HEK293 (cell line): Measurements from ENCODE around the gene KLRG1.

Experiments
- GLI4 ChIP-seq: fragments of 450-650 bp; formaldehyde crosslinking; IDR thresholded peaks from 2 replicates; pipeline ENCODE4 v1.5.1; 2016; ENCODE audit warnings: missing biosample characterization, missing genetic modification characterization
- GLIS2 ChIP-seq: fragments of 450-650 bp; formaldehyde crosslinking; IDR thresholded peaks from 2 replicates; pipeline ENCODE4 v1.5.1; 2016; ENCODE audit warnings: missing biosample characterization, missing genetic modification characterization
- KLF16 ChIP-seq: fragments of 450-650 bp; formaldehyde crosslinking; IDR thresholded peaks from 2 replicates; pipeline ENCODE4 v1.5.1; 2017; ENCODE audit warnings: missing biosample characterization, missing genetic modification characterization
- MYNN ChIP-seq: fragments of 450-650 bp; formaldehyde crosslinking; IDR thresholded peaks from 2 replicates; pipeline ENCODE4 v1.5.1; 2016; ENCODE audit warnings: missing biosample characterization, missing genetic modification characterization, borderline replicate concordance
- YY2 ChIP-seq: fragments of 450-650 bp; formaldehyde crosslinking; IDR thresholded peaks from 2 replicates; pipeline ENCODE4 v1.5.1; 2016; ENCODE audit warnings: missing biosample characterization, missing genetic modification characterization
- ZBTB1 ChIP-seq: fragments of 450-650 bp; formaldehyde crosslinking; IDR thresholded peaks from 2 replicates; pipeline ENCODE4 v1.5.1; 2016; ENCODE audit warnings: missing biosample characterization, missing genetic modification characterization
- ZFHX2 ChIP-seq: fragments of 450-650 bp; formaldehyde crosslinking; conservative IDR thresholded peaks from 2 replicates; pipeline ENCODE4 v1.5.1; 2016; ENCODE audit warnings: missing biosample characterization, missing genetic modification characterization
- ZIC2 ChIP-seq: fragments of 450-650 bp; formaldehyde crosslinking; IDR thresholded peaks from 2 replicates; pipeline ENCODE4 v1.5.1; 2016; ENCODE audit warnings: missing biosample characterization, missing genetic modification characterization
- ZNF132 ChIP-seq: fragments of 450-650 bp; formaldehyde crosslinking; IDR thresholded peaks from 2 replicates; pipeline ENCODE4 v1.5.1; 2017; ENCODE audit warnings: missing biosample characterization, missing genetic modification characterization, borderline replicate concordance
- ZNF18 ChIP-seq: fragments of 450-650 bp; formaldehyde crosslinking; IDR thresholded peaks from 2 replicates; pipeline ENCODE4 v1.5.1; 2016; ENCODE audit warnings: missing biosample characterization, missing genetic modification characterization
- ZNF184 ChIP-seq: fragments of 450-650 bp; IDR thresholded peaks from 2 replicates; pipeline ENCODE4 v1.5.1; 2018; ENCODE audit warnings: missing biosample characterization, mild to moderate bottlenecking, missing genetic modification characterization
- ZNF2 ChIP-seq: fragments of 450-650 bp; formaldehyde crosslinking; IDR thresholded peaks from 2 replicates; pipeline ENCODE4 v1.5.1; 2016; ENCODE audit warnings: missing biosample characterization, missing genetic modification characterization
- ZNF23 ChIP-seq: fragments of 450-650 bp; formaldehyde crosslinking; IDR thresholded peaks from 2 replicates; pipeline ENCODE4 v1.5.1; 2016; ENCODE audit warnings: missing biosample characterization, missing genetic modification characterization, borderline replicate concordance
- ZNF239 ChIP-seq: fragments of 450-650 bp; formaldehyde crosslinking; IDR thresholded peaks from 2 replicates; pipeline ENCODE4 v1.5.1; 2016; ENCODE audit warnings: missing biosample characterization, missing genetic modification characterization
- ZNF248 ChIP-seq: fragments of 450-650 bp; formaldehyde crosslinking; IDR thresholded peaks from 2 replicates; pipeline ENCODE4 v1.5.1; 2017; ENCODE audit warnings: missing biosample characterization, missing genetic modification characterization
- ZNF391 ChIP-seq: fragments of 450-650 bp; formaldehyde crosslinking; IDR thresholded peaks from 2 replicates; pipeline ENCODE4 v1.5.1; 2016; ENCODE audit warnings: low read depth, missing biosample characterization, missing genetic modification characterization, borderline replicate concordance
- ZNF514 ChIP-seq: fragments of 450-650 bp; formaldehyde crosslinking; IDR thresholded peaks from 2 replicates; pipeline ENCODE4 v1.5.1; 2016; ENCODE audit warnings: missing biosample characterization, missing genetic modification characterization
- ZNF548 ChIP-seq: fragments of 450-650 bp; formaldehyde crosslinking; IDR thresholded peaks from 2 replicates; pipeline ENCODE4 v1.5.1; 2016; ENCODE audit warnings: missing biosample characterization, missing genetic modification characterization
- ZNF600 ChIP-seq: fragments of 450-650 bp; formaldehyde crosslinking; IDR thresholded peaks from 2 replicates; pipeline ENCODE4 v1.5.1; 2016; ENCODE audit warnings: missing biosample characterization, missing genetic modification characterization
- ZNF660 ChIP-seq: fragments of 450-650 bp; IDR thresholded peaks from 2 replicates; pipeline ENCODE4 v1.5.1; 2018; ENCODE audit warnings: missing biosample characterization, mild to moderate bottlenecking, missing genetic modification characterization
- ZNF664 ChIP-seq: fragments of 450-650 bp; formaldehyde crosslinking; IDR thresholded peaks from 2 replicates; pipeline ENCODE4 v1.5.1; 2016; ENCODE audit warnings: missing biosample characterization, missing genetic modification characterization
- ZNF747 ChIP-seq: fragments of 450-650 bp; formaldehyde crosslinking; IDR thresholded peaks from 2 replicates; pipeline ENCODE4 v1.5.1; 2016; ENCODE audit warnings: missing biosample characterization, missing genetic modification characterization
- ZNF76 ChIP-seq: fragments of 450-650 bp; formaldehyde crosslinking; IDR thresholded peaks from 2 replicates; pipeline ENCODE4; 2016; ENCODE audit warnings: low read depth, missing biosample characterization, missing genetic modification characterization, borderline replicate concordance
- ZNF768 ChIP-seq: fragments of 450-650 bp; formaldehyde crosslinking; IDR thresholded peaks from 2 replicates; pipeline ENCODE4 v1.5.1; 2018; ENCODE audit warnings: missing biosample characterization, mild to moderate bottlenecking, missing genetic modification characterization
- ZNF777 ChIP-seq: fragments of 450-650 bp; formaldehyde crosslinking; IDR thresholded peaks from 2 replicates; pipeline ENCODE4 v1.5.1; 2017; ENCODE audit warnings: missing biosample characterization, missing genetic modification characterization, borderline replicate concordance
- TF ChIP-seq, protein P1 (sequence below): fragments of 450-650 bp; formaldehyde crosslinking; optimal IDR thresholded peaks from 2 replicates; pipeline ENCODE3; 2016; ENCODE audit warnings: missing biosample characterization, mild to moderate bottlenecking, missing genetic modification characterization
- TF ChIP-seq, protein P2 (sequence below): fragments of 450-650 bp; formaldehyde crosslinking; IDR thresholded peaks from 2 replicates; pipeline ENCODE4 v1.5.0; 2017; ENCODE audit warnings: missing biosample characterization, missing genetic modification characterization, borderline replicate concordance
- TF ChIP-seq, protein P3 (sequence below): fragments of 450-650 bp; formaldehyde crosslinking; IDR thresholded peaks from 2 replicates; pipeline ENCODE4 v1.5.1; 2016; ENCODE audit warnings: missing biosample characterization, missing genetic modification characterization, low read depth
- TF ChIP-seq, protein P4 (sequence below): fragments of 450-650 bp; formaldehyde crosslinking; IDR thresholded peaks from 2 replicates; pipeline ENCODE4 v1.5.1; 2017; ENCODE audit warnings: missing biosample characterization, missing genetic modification characterization
- TF ChIP-seq, protein P5 (sequence below): fragments of 450-650 bp; formaldehyde crosslinking; IDR thresholded peaks from 2 replicates; pipeline ENCODE4 v1.5.1; 2016; ENCODE audit warnings: missing biosample characterization, missing genetic modification characterization

The KLRG1 gene

GRCh38 chr12:8949342-8950220 lies 39.8 kb upstream of the KLRG1 start, which contains the start of gene M6PR (continued):
- TF ChIP-seq, protein P1, sequence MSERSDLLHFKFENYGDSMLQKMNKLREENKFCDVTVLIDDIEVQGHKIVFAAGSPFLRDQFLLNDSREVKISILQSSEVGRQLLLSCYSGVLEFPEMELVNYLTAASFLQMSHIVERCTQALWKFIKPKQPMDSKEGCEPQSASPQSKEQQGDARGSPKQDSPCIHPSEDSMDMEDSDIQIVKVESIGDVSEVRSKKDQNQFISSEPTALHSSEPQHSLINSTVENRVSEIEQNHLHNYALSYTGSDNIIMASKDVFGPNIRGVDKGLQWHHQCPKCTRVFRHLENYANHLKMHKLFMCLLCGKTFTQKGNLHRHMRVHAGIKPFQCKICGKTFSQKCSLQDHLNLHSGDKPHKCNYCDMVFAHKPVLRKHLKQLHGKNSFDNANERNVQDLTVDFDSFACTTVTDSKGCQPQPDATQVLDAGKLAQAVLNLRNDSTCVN (tag by site-specific recombination) = peak; percentile 97
- peak; percentile 43 for TF ChIP-seq GLIS2 (tag by site-specific recombination)
- TF ChIP-seq ZNF18 (tag by site-specific recombination) = no peak
- TF ChIP-seq ZNF768 (tag by site-specific recombination) = no peak
- TF ChIP-seq ZFHX2 (tag by site-specific recombination) = no peak
- no peak for TF ChIP-seq ZNF239 (tag by site-specific recombination)
- TF ChIP-seq ZNF747 (tag by site-specific recombination) = no peak
- TF ChIP-seq ZNF2 = 0 out of 2 replicates have a peak, but pooled peaks have one; percentile 49
- TF ChIP-seq ZNF132 (tag by site-specific recombination) = no peak
- no peak for TF ChIP-seq ZNF23 (tag by site-specific recombination)
- no peak for TF ChIP-seq MYNN (tag by site-specific recombination)
- TF ChIP-seq, protein P2, sequence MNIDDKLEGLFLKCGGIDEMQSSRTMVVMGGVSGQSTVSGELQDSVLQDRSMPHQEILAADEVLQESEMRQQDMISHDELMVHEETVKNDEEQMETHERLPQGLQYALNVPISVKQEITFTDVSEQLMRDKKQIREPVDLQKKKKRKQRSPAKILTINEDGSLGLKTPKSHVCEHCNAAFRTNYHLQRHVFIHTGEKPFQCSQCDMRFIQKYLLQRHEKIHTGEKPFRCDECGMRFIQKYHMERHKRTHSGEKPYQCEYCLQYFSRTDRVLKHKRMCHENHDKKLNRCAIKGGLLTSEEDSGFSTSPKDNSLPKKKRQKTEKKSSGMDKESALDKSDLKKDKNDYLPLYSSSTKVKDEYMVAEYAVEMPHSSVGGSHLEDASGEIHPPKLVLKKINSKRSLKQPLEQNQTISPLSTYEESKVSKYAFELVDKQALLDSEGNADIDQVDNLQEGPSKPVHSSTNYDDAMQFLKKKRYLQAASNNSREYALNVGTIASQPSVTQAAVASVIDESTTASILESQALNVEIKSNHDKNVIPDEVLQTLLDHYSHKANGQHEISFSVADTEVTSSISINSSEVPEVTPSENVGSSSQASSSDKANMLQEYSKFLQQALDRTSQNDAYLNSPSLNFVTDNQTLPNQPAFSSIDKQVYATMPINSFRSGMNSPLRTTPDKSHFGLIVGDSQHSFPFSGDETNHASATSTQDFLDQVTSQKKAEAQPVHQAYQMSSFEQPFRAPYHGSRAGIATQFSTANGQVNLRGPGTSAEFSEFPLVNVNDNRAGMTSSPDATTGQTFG (tag by site-specific recombination) = no peak
- TF ChIP-seq ZNF76 = peak; percentile 91
- no peak for TF ChIP-seq ZNF548 (tag by site-specific recombination)
- TF ChIP-seq ZNF777 (tag by site-specific recombination) = no peak
- TF ChIP-seq, protein P3, sequence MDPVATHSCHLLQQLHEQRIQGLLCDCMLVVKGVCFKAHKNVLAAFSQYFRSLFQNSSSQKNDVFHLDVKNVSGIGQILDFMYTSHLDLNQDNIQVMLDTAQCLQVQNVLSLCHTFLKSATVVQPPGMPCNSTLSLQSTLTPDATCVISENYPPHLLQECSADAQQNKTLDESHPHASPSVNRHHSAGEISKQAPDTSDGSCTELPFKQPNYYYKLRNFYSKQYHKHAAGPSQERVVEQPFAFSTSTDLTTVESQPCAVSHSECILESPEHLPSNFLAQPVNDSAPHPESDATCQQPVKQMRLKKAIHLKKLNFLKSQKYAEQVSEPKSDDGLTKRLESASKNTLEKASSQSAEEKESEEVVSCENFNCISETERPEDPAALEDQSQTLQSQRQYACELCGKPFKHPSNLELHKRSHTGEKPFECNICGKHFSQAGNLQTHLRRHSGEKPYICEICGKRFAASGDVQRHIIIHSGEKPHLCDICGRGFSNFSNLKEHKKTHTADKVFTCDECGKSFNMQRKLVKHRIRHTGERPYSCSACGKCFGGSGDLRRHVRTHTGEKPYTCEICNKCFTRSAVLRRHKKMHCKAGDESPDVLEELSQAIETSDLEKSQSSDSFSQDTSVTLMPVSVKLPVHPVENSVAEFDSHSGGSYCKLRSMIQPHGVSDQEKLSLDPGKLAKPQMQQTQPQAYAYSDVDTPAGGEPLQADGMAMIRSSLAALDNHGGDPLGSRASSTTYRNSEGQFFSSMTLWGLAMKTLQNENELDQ (tag by site-specific recombination) = no peak
- no peak for TF ChIP-seq ZIC2 (tag by site-specific recombination)
- TF ChIP-seq ZNF660 (tag by site-specific recombination) = peak; percentile 57
- no peak for TF ChIP-seq ZNF514 (tag by site-specific recombination)
- no peak; the same call in none of the 2 replicates for TF ChIP-seq KLF16 (tag by site-specific recombination)
- no peak for TF ChIP-seq ZBTB1 (tag by site-specific recombination)
- TF ChIP-seq ZNF664 = no peak
- TF ChIP-seq ZNF391 (tag by site-specific recombination) = peak; percentile 78; the same call in 1 of the 2 replicates
- TF ChIP-seq, protein P4, sequence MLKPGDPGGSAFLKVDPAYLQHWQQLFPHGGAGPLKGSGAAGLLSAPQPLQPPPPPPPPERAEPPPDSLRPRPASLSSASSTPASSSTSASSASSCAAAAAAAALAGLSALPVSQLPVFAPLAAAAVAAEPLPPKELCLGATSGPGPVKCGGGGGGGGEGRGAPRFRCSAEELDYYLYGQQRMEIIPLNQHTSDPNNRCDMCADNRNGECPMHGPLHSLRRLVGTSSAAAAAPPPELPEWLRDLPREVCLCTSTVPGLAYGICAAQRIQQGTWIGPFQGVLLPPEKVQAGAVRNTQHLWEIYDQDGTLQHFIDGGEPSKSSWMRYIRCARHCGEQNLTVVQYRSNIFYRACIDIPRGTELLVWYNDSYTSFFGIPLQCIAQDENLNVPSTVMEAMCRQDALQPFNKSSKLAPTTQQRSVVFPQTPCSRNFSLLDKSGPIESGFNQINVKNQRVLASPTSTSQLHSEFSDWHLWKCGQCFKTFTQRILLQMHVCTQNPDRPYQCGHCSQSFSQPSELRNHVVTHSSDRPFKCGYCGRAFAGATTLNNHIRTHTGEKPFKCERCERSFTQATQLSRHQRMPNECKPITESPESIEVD = no peak
- TF ChIP-seq ZNF600 (tag by site-specific recombination) = peak; percentile 98
- no peak for TF ChIP-seq ZNF184 (tag by site-specific recombination)
- TF ChIP-seq ZNF248 (tag by site-specific recombination) = no peak
- TF ChIP-seq YY2 (tag by site-specific recombination) = no peak; the same call in 1 of the 2 replicates
- TF ChIP-seq, protein P5, sequence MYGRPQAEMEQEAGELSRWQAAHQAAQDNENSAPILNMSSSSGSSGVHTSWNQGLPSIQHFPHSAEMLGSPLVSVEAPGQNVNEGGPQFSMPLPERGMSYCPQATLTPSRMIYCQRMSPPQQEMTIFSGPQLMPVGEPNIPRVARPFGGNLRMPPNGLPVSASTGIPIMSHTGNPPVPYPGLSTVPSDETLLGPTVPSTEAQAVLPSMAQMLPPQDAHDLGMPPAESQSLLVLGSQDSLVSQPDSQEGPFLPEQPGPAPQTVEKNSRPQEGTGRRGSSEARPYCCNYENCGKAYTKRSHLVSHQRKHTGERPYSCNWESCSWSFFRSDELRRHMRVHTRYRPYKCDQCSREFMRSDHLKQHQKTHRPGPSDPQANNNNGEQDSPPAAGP (tag by site-specific recombination) = peak; percentile 9; the same call in 1 of the 2 replicates
- no peak for TF ChIP-seq GLI4
